B cell (primary cell): ENCODE measurements around the gene TAB3.

Source experiments
- CTCF ChIP-seq: fragments of 200-600 bp; IDR thresholded peaks from one replicate; pipeline ENCODE4 v1.8.0; 2022; ENCODE audit warnings: antibody characterized with exemption, mild to moderate bottlenecking
- EZH2 ChIP-seq: IDR thresholded peaks from 2 replicates; pipeline ENCODE4 v1.6.1; 2012; ENCODE audit warnings: borderline replicate concordance, low read depth, mild to moderate bottlenecking, moderate library complexity, low read length; ENCODE audit not compliant: insufficient read depth, poor library complexity, severe bottlenecking

- TF ChIP-seq EZH2 (no peak), CTCF (no peak)
Measured at GRCh38 chrX:30930143-30930542, 41.1 kb upstream of the TAB3 start.
